ENCODE results near the gene PIGZ. TPM values are rescaled to one million over a fixed set of nuclear protein-coding genes. Genes with fewer than 3 reads are reported as not detected.

PIGZ gene
- total and polyA plus RNA-seq, 9 of the 15 experiments (the other 6 are each of a cell fraction or from before 2014, with no cell fraction given), result 0.15 to 1.8 (median 0.76) TPM

- TF ChIP-seq ELK3 (CRISPR knock-in tag; IDR thresholded peaks at IDR 0.05) (no peak), TAF15 (IDR thresholded peaks at IDR 0.05; ENCODE audit: low read depth, low read length) (no peak), MYNN (IDR thresholded peaks at IDR 0.05) (no peak), MYNN (CRISPR knock-in tag; IDR thresholded peaks at IDR 0.05) (no peak), RNF219 (CRISPR knock-in tag; IDR thresholded peaks at IDR 0.05) (no peak), NFYB (IDR thresholded peaks at IDR 0.05; ENCODE audit: extremely low read depth, insufficient read length) (no peak), TOE1 (IDR thresholded peaks at IDR 0.05; ENCODE audit: borderline replicate concordance) (no peak), TOE1 (CRISPR knock-in tag; IDR thresholded peaks at IDR 0.05; ENCODE audit: borderline replicate concordance, low read depth) (no peak), AFF1 (IDR thresholded peaks at IDR 0.05; ENCODE audit: low read depth in 1 of 2, partially characterized antibody in 2 of 2) (no peak), ZNF449 (CRISPR knock-in tag; IDR thresholded peaks at IDR 0.05) (no peak), PHB (CRISPR knock-in tag; IDR thresholded peaks at IDR 0.05) (no peak), POU5F1 (IDR thresholded peaks at IDR 0.05; ENCODE audit: borderline replicate concordance, low read depth, low read length, partially characterized antibody) (no peak), PTRF (tag; IDR thresholded peaks at IDR 0.05) (no peak), HOMEZ (CRISPR knock-in tag; IDR thresholded peaks at IDR 0.05) (no peak), ZNF766 (CRISPR knock-in tag; conservative IDR thresholded peaks at IDR 0.05) (no peak), RCOR1 (IDR thresholded peaks at IDR 0.05; ENCODE audit: borderline replicate concordance in 1 of 2, low read depth in 2 of 2, low read length in 2 of 2) (0 out of 4 replicates have a peak, but pooled peaks of 1 of the 2 experiments have one; percentile 9), ZFP36 (IDR thresholded peaks at IDR 0.05; ENCODE audit: low read depth, low read length, partially characterized antibody) (no peak), ZNF316 (IDR thresholded peaks at IDR 0.05) (no peak)
Measured at GRCh38 chr3:197007296-197007940, 38.8 kb upstream of the PIGZ start (continued).
